GM18909 (cell line): ENCODE results near the gene KRT75.
"Not testable (repeated sequence)": the region's sequence is repeated elsewhere in the genome, so short reads cannot be mapped to it uniquely, and the experiment has no call there.

Experiments
- ATAC-seq: cut with Tn5 transposase; IDR thresholded peaks from one replicate; pipeline ENCODE4 v1.9.1; 2021; ENCODE audit warnings: mild to moderate bottlenecking; ENCODE audit not compliant: unreplicated experiment, poor library complexity

KRT75 gene

GRCh38 chr12:52418576-52419110, 15.5 kb downstream of the KRT75 start:
- no peak for ATAC-seq

- no peak for ATAC-seq
These were observed 16.4 kb downstream of the KRT75 start for GRCh38 chr12:52417740-52418139.

GRCh38 chr12:52416795-52417194, 17.4 kb downstream of the KRT75 start:
- ATAC-seq: no peak

- no peak for ATAC-seq
These were observed 18.1 kb downstream of the KRT75 start for GRCh38 chr12:52415870-52416750.

GRCh38 chr12:52414936-52415335, 19.2 kb downstream of the KRT75 start:
- no peak for ATAC-seq

GRCh38 chr12:52413782-52414345, 20.3 kb downstream of the KRT75 start:
- no peak for ATAC-seq

- no peak for ATAC-seq
These were observed 21.0 kb downstream of the KRT75 start for GRCh38 chr12:52413202-52413601.

- ATAC-seq: no peak
These were observed 22.4 kb downstream of the KRT75 start for GRCh38 chr12:52411815-52412214.

- ATAC-seq: not testable (repeated sequence)
These were observed 23.5 kb downstream of the KRT75 start for GRCh38 chr12:52410589-52411248.

- no peak for ATAC-seq
These were observed 26.3 kb downstream of the KRT75 start for GRCh38 chr12:52407918-52408317.

GRCh38 chr12:52405922-52406385, 28.2 kb downstream of the KRT75 start, which contains the start of gene KRT82:
Gene KRT82, minus strand, starts transcription at chr12:52406335. Its CDS starts 58 bp downstream, at chr12:52406277.
- no peak for ATAC-seq

- no peak for ATAC-seq
These were observed 29.2 kb downstream of the KRT75 start for GRCh38 chr12:52404951-52405350.

- ATAC-seq: no peak
These were observed 30.6 kb downstream of the KRT75 start for GRCh38 chr12:52403561-52403960.

GRCh38 chr12:52402873-52403540, 31.2 kb downstream of the KRT75 start:
- ATAC-seq: no peak

- no peak for ATAC-seq
These were observed 31.8 kb downstream of the KRT75 start for GRCh38 chr12:52402377-52402776.

GRCh38 chr12:52401926-52402325, 32.2 kb downstream of the KRT75 start:
- no peak for ATAC-seq

- ATAC-seq: no peak
These were observed 32.6 kb downstream of the KRT75 start for GRCh38 chr12:52401526-52401925.

GRCh38 chr12:52400906-52401305, 33.3 kb downstream of the KRT75 start:
- ATAC-seq: no peak

GRCh38 chr12:52399756-52400155, 34.4 kb downstream of the KRT75 start:
- no peak for ATAC-seq

GRCh38 chr12:52398176-52398575, 36.0 kb downstream of the KRT75 start:
- no peak for ATAC-seq
